ENCODE measurements around the gene HPGDS.
"Not testable (repeated sequence)": the region's sequence is repeated elsewhere in the genome, so short reads cannot be mapped to it uniquely, and the experiment has no call there.

Gene HPGDS

DNA sequence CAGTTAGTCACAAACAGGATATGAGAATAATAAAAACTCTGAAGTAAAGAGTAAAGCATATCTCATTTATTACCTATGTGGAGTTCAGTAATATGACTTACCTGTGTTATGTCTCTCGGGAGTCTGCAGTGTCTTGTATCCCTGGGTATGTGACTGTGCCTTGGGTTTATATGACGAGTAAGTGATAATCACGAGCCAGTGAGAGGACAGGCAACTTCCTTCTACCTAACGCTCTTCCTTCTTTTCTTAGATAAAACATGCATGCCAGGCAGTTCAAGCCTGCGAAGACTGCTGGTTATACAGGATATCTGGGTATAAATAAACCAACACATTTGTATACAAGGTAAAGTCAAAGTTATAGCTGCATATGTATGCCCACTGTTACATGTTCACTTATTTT lies at the start of gene HPGDS:
TSS of gene HPGDS (minus strand) at position 143 of the 400 bp plus-strand sequence. CDS start 8,207 bp downstream, outside the sequence.
- Mint-ChIP-seq H3K36me3 (no peaks in the 10 kb centered on the region), H3K27ac (no peak within 1 kb of the TSS), H3K27me3 (no peaks in the 10 kb centered on the region), H3K4me3 (no peak within 1 kb of the TSS), H3K4me1 (ENCODE audit: low read depth) (peaks cover 18% of the 10 kb centered on the region), H3K9me3 (ENCODE audit: low read depth) (no peaks in the 10 kb centered on the region)

DNA sequence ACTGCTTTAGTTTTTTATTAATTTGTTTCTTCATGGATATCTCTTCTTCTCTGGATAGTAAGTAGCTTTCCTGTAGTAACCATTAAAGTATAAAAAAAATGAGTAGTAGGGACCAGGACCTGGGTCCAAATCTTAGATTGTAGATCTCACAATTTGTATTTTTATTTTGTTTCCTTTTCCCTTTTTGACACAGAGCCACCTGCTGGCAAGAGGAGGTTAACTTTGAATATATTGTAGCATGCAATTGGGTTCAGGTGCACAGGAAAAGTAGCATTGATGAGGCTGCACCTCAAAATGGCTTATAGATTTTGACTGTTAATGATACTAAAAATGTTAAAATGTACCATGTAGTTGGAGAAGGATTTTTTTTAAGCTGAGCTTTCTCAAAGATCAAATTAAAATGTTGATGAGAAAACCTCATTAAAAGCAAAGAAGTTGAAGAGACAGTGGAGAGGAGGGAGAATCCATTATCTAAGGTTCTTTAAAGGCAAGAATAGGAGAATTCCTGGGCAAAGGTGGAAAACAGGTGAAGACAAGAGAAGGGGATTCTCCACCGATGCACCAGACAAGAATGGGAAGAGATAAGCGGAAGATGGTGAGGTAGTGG lies 48.3 kb upstream of the HPGDS start:
- Mint-ChIP-seq H3K36me3 (no peaks in the 10 kb centered on the region), H3K4me1 (ENCODE audit: low read depth) (no peaks in the 10 kb centered on the region), H3K27me3 (peaks cover 3% of the 10 kb centered on the region), H3K27ac (no peak overlapping the region), H3K4me3 (no peak overlapping the region), H3K9me3 (ENCODE audit: low read depth) (no peaks in the 10 kb centered on the region)

- H3K36me3 Mint-ChIP-seq = no peaks in the 10 kb centered on the region
- H3K9me3 Mint-ChIP-seq (ENCODE audit: low read depth) = no peaks in the 10 kb centered on the region
- H3K27ac Mint-ChIP-seq = no peak overlapping the region
These were observed 47.1 kb upstream of the HPGDS start for GRCh38 chr4:94389595-94390267.

GRCh38 chr4:94387965-94388364 lies 45.3 kb upstream of the HPGDS start:
- H3K36me3 Mint-ChIP-seq; H3K27me3 Mint-ChIP-seq; H3K4me3 Mint-ChIP-seq; H3K4me1 Mint-ChIP-seq (ENCODE audit: low read depth); H3K27ac Mint-ChIP-seq; H3K9me3 Mint-ChIP-seq (ENCODE audit: low read depth): not testable (repeated sequence)

More at GRCh38 chr4:94389595-94390267, 47.1 kb upstream of the HPGDS start:
- H3K27me3 Mint-ChIP-seq = peaks cover 3% of the 10 kb centered on the region
- H3K4me3 Mint-ChIP-seq = no peak overlapping the region
- H3K4me1 Mint-ChIP-seq (ENCODE audit: low read depth) = no peaks in the 10 kb centered on the region

DNA sequence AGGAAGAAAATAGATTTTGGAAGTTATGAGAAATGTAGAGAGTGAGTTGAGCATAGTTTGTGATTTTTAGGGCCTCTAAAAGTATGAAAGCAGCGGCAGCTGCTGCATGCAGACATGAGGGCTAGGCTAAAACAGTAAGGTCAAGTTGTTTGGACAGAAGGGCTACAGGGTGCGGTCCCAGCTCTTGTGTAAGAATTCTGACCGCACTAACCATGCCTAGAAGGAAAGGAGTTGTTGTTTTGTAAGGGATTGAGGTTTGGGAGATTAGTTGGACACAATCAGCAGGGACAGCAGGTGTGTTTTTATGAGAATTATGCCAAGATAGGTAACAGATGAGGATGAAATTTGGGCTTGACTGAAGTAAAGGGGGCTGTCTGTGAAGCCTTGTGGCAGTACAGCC lies 42.8 kb upstream of the HPGDS start:
- not testable (repeated sequence) for H3K27me3 Mint-ChIP-seq; H3K36me3 Mint-ChIP-seq; H3K27ac Mint-ChIP-seq; H3K4me3 Mint-ChIP-seq; H3K9me3 Mint-ChIP-seq (ENCODE audit: low read depth); H3K4me1 Mint-ChIP-seq (ENCODE audit: low read depth)

DNA sequence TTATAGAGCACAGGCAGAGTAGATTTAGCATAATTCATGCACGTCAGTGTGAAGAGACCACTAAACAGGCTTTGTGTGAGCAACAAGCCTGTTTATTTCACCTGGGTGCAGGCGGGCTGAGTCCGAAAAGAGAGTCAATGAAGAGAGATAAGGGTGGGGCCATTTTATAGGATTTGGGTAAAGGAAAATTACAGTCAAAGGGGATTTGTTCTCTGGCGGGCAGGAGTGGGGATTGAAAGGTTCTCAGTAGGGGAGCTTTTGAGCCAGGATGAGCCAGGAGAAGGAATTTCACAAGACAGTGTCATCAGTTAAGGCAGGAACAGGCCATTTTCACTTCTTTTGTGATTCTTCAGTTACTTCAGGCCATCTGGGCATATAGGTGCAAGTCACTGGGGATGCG lies 40.3 kb upstream of the HPGDS start:
- not testable (repeated sequence) for H3K27ac Mint-ChIP-seq; H3K4me1 Mint-ChIP-seq (ENCODE audit: low read depth); H3K27me3 Mint-ChIP-seq; H3K9me3 Mint-ChIP-seq (ENCODE audit: low read depth); H3K36me3 Mint-ChIP-seq; H3K4me3 Mint-ChIP-seq

DNA sequence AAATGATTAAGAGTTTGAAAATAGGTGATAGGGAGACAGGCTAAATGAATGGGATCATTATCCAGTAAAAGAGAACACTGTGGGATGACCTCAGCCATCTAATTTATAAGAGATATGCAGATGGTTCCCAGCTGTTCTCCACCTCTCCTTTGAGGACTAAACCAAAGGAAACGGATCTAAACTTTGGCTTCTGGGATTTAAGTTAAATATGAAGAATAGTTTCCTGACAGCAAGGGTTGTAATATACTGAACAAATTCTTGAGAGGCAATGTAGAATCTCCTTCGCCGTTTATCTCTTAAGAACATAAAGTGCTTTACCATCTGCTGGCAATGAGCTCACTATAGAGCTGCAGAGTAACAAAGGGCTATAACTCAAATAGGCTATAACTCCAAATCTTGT lies 35.4 kb upstream of the HPGDS start:
- no peak overlapping the region for H3K4me3 Mint-ChIP-seq
- no peaks in the 10 kb centered on the region for H3K9me3 Mint-ChIP-seq (ENCODE audit: low read depth)
- H3K27ac Mint-ChIP-seq = no peak overlapping the region
- peaks cover 3% of the 10 kb centered on the region for H3K27me3 Mint-ChIP-seq
- no peaks in the 10 kb centered on the region for H3K36me3 Mint-ChIP-seq
- H3K4me1 Mint-ChIP-seq (ENCODE audit: low read depth) = no peaks in the 10 kb centered on the region

DNA sequence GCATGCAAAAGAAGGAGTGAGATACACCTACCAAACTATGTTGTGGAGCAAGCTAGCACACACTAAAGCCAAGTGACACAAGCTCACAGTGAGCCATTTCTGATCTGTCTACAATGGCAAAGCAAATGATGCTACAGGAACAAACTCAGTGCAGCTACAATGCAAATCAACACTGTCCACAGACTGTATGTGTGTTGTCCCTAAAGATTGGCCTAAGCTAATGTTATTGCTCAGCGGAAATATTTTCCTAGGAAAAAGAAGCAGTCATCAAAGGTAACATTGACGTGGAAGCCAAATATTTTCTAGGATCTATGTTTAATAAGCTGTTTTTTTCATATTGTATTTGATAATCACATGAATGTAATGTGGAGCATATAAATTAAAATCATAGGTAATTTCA lies 34.7 kb upstream of the HPGDS start:
- Mint-ChIP-seq H3K27me3 (peaks cover 3% of the 10 kb centered on the region), H3K36me3 (no peaks in the 10 kb centered on the region), H3K4me1 (ENCODE audit: low read depth) (no peaks in the 10 kb centered on the region), H3K27ac (no peak overlapping the region), H3K9me3 (ENCODE audit: low read depth) (no peaks in the 10 kb centered on the region), H3K4me3 (no peak overlapping the region)

- Mint-ChIP-seq H3K27ac (no peak overlapping the region), H3K4me3 (no peak overlapping the region), H3K9me3 (ENCODE audit: low read depth) (no peaks in the 10 kb centered on the region), H3K36me3 (no peaks in the 10 kb centered on the region), H3K27me3 (peaks cover 3% of the 10 kb centered on the region), H3K4me1 (ENCODE audit: low read depth) (no peaks in the 10 kb centered on the region)
These were observed 32.7 kb upstream of the HPGDS start for GRCh38 chr4:94375364-94375763.

GRCh38 chr4:94373752-94374151 lies 31.1 kb upstream of the HPGDS start:
- no peak overlapping the region for H3K27ac Mint-ChIP-seq
- no peaks in the 10 kb centered on the region for H3K9me3 Mint-ChIP-seq (ENCODE audit: low read depth)
- no peak overlapping the region for H3K4me3 Mint-ChIP-seq
- H3K36me3 Mint-ChIP-seq = no peaks in the 10 kb centered on the region
- H3K4me1 Mint-ChIP-seq (ENCODE audit: low read depth) = no peaks in the 10 kb centered on the region
- peaks cover 3% of the 10 kb centered on the region for H3K27me3 Mint-ChIP-seq

DNA sequence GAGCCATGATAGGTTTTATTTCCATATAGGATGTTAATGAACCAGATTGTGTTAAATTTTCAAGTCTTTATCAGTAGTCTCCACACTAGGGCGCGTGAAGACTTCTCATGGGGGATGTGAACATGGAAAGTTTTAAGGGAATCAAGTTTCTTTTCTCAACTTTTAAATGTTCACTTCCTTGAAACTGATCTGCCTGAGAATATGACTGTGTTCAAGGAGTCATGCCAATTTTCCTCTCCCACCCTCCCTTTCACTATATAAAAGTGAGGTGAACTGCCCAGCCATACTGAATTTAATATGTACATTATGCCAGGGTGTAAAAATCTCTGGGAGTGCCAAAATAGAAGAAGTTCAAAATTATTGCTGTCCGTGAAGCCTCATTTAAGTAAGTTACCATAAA lies 30.4 kb upstream of the HPGDS start:
- no peak overlapping the region for H3K4me3 Mint-ChIP-seq
- no peaks in the 10 kb centered on the region for H3K9me3 Mint-ChIP-seq (ENCODE audit: low read depth)

GRCh38 chr4:94372228-94372978 lies 29.8 kb upstream of the HPGDS start:
- Mint-ChIP-seq H3K9me3 (ENCODE audit: low read depth) (no peaks in the 10 kb centered on the region), H3K36me3 (no peaks in the 10 kb centered on the region), H3K27ac (no peak overlapping the region), H3K27me3 (peaks cover 3% of the 10 kb centered on the region), H3K4me3 (no peak overlapping the region), H3K4me1 (ENCODE audit: low read depth) (no peaks in the 10 kb centered on the region)

More for the DNA sequence above, 30.4 kb upstream of the HPGDS start:
- H3K4me1 Mint-ChIP-seq (ENCODE audit: low read depth) = no peaks in the 10 kb centered on the region
- no peak overlapping the region for H3K27ac Mint-ChIP-seq
- H3K36me3 Mint-ChIP-seq = no peaks in the 10 kb centered on the region
- peaks cover 3% of the 10 kb centered on the region for H3K27me3 Mint-ChIP-seq

DNA sequence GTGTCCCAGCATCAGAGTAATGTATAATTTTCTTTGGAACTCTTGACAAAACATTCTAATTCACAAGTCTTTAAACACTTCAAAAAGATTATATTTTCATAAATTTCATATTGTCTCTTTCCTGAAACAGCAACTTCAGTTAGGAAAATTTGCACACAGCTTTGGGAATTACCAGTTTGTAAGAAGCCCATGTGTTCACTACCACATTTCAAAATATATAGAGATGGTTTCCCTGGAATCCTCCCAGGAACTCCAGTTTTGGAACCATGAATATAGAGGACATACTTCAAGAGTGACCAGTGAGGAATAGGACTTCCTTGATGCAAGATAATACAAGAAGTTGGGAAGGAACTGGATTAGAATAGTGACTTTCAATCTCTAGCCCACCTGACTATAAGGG lies 28.7 kb upstream of the HPGDS start:
- Mint-ChIP-seq H3K4me1 (ENCODE audit: low read depth) (no peaks in the 10 kb centered on the region), H3K27ac (no peak overlapping the region), H3K4me3 (no peak overlapping the region), H3K36me3 (no peaks in the 10 kb centered on the region), H3K9me3 (ENCODE audit: low read depth) (peaks cover 4% of the 10 kb centered on the region), H3K27me3 (peaks cover 4% of the 10 kb centered on the region)

GRCh38 chr4:94370533-94371254 lies 28.1 kb upstream of the HPGDS start:
- peaks cover 4% of the 10 kb centered on the region for H3K27me3 Mint-ChIP-seq
- H3K4me1 Mint-ChIP-seq (ENCODE audit: low read depth) = no peaks in the 10 kb centered on the region
- no peak overlapping the region for H3K4me3 Mint-ChIP-seq
- H3K36me3 Mint-ChIP-seq = no peaks in the 10 kb centered on the region
- no peak overlapping the region for H3K27ac Mint-ChIP-seq
- peaks cover 4% of the 10 kb centered on the region for H3K9me3 Mint-ChIP-seq (ENCODE audit: low read depth)

DNA sequence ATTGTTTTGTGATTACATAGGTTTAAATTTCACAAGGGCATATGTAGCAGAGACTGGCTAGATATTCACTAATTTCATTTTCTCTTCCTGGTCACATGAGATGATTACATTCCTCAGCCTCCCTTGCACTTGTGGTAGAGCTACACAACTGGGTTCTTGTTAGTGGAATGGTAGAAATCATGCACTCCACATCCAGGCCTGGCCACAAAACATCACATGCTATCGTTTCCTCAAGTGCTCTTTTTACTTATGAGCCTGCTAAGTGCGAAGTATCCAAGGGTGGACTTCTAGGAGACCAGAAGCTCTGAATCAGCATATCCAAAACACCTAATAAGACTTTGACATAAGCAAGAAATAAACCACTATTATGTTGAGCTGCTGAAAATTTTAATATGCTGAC lies 26.4 kb upstream of the HPGDS start:
- Mint-ChIP-seq H3K9me3 (ENCODE audit: low read depth) (peaks cover 4% of the 10 kb centered on the region), H3K4me1 (ENCODE audit: low read depth) (no peaks in the 10 kb centered on the region), H3K36me3 (no peaks in the 10 kb centered on the region), H3K27me3 (peaks cover 2% of the 10 kb centered on the region), H3K27ac (no peak overlapping the region), H3K4me3 (no peak overlapping the region)
